Stimulated activated CD4-positive, alpha-beta T cell treated with anti-CD3 and anti-CD28 coated beads, Interleukin-12 subunit alpha, Interleukin-12 subunit beta, amount 100 ng/mL, for 4 hours (primary cell): ENCODE data around the gene ACSL4.
"Not testable (repeated sequence)": the region's sequence is repeated elsewhere in the genome, so short reads cannot be mapped to it uniquely, and the experiment has no call there.

Source experiments
- DNase-seq: peaks from one replicate; pipeline ENCODE4 v3.0.0-alpha.2; 2020

ACSL4 gene

DNA sequence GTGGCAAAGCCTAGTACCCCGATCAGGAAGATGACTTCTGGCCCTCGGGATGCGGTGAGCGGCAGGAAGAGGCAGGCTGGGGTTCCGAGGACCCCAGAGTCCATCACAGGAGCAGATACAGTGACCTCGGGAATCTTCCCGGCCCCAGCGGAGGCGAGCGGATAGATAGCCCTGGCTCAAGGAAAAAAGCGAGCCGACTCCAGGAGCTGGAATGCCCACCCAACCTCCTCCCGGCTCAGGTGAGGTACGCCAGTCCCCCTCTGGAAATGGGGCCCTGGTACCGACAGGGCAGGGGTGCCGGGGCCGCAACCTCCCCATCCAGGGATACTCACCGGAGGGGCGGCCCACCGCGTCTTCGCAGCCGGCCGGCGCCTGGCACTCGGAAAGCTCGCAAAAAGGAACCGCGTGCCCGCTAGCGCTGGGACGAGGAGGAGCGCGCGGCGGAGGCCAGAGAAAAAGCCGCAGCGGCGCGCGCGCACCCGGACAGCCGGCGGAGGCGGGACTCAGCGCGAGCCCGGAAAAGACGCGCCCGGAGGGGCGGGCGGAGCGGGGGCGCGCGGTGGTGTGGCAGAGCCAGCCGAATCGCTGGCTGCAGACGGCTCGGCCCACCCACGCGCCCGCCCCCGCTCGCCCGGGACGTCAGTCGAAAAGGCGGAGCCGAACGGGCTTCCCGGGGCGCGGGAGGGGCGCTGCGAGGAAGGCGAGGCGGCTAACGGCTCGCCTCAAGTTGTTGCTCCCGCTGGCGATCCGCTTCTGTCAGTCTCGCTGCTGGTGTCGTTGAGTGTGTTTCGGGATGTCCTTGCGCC is at the start of gene ACSL4:
Gene ACSL4 (minus strand): TSS at position 451 of the 806 bp plus-strand sequence. CDS start 49,894 bp downstream, outside the sequence.
- peak; percentile 88 for DNase-seq

DNA sequence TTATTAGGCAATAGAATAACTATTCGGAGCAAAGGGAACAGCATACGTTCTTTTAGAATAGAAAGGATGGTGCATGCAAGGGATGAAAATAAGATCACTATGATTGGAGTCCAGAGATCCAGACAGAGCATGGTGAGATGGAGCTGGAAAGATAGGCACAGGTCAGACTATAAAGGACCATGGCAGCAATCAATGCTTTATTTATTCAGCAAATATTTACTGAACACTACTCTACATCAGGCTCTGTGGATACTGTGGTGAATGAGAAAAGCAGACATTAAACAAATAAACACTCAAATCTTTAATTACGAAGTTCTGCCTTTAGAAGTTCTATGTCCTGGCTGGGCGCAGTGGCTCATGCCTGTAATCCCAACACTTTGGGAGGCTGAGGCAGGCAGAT is 44.7 kb upstream of the ACSL4 start:
- DNase-seq: no peak

GRCh38 chrX:109776986-109777385 is 43.9 kb upstream of the ACSL4 start:
- DNase-seq: no peak

DNA sequence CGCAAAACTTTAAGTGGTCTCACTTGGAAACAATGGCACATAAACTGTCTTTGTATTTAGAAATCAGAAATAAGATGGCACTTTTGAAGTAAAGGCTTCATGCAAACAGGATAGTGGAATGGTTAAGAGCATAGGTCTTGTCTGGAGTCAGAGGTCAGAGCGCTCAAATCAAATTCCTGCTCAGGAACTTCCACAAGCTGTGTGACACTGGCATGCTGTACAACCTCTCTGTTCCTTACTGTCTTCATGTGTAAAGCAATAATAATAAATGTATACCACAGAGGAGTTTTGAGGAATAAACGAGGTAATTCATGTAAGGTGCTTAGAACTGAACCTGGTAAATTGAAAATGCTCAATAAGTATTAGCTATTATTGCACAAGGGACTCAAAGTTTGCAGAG is 43.4 kb upstream of the ACSL4 start:
- DNase-seq: no peak

DNA sequence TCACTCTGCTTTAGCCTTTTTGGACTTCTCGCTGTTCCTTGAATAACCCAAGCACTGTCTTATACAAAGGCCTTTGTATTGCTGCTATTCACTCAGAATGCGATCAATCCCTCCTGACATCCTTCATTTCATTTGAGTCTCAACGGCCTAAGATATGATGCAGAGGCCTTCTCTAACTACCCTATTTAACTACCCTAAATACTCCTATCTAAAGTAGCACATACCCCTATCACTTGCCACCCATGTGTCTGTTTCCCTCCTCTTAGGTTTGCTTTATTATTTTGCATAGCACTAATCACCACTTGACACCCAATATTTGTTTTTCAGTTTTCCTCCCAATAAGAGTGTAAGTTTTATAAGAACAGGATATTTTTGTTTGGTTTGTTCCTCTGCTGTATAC is 42.3 kb upstream of the ACSL4 start:
- DNase-seq: no peak

GRCh38 chrX:109774706-109775105 is 41.6 kb upstream of the ACSL4 start:
- no peak for DNase-seq

GRCh38 chrX:109774136-109774535 is 41.1 kb upstream of the ACSL4 start:
- DNase-seq: no peak

GRCh38 chrX:109773374-109773773 is 40.3 kb upstream of the ACSL4 start:
- no peak for DNase-seq

DNA sequence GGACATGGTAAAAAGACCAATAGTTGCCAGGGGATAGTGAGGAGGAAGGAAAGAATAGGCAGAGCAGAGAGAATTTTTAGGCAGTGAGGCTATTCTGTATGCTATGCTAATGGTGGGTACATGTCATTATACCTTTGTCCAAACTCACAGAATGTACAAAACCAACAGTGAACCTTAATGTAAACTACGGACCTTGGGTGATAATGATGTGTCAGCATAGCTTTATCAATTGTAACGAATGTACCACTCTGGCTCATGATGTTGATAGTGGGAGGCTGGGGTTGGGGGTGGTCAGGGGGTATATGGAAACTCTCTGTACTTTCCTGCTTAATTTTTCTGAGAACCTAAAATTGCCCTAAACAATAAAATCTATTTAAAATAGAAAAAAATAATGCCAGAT is 37.7 kb upstream of the ACSL4 start:
- no peak for DNase-seq

DNA sequence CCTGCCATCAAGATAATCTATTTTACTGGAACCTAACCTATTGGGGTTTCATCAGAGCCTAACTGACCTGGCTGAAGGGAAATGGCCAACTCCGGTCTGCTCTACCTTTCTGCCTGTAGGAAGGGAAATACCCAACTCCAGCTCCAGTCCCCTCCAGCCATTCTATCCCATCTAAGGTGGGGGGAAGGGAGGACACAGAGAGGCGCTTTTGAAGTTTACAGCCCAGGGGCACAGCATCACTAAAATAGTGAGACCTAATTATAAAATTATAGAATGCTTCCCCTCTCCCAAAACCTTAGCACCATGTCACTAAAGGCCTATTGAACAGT is 27.8 kb upstream of the ACSL4 start:
- DNase-seq: no peak

DNA sequence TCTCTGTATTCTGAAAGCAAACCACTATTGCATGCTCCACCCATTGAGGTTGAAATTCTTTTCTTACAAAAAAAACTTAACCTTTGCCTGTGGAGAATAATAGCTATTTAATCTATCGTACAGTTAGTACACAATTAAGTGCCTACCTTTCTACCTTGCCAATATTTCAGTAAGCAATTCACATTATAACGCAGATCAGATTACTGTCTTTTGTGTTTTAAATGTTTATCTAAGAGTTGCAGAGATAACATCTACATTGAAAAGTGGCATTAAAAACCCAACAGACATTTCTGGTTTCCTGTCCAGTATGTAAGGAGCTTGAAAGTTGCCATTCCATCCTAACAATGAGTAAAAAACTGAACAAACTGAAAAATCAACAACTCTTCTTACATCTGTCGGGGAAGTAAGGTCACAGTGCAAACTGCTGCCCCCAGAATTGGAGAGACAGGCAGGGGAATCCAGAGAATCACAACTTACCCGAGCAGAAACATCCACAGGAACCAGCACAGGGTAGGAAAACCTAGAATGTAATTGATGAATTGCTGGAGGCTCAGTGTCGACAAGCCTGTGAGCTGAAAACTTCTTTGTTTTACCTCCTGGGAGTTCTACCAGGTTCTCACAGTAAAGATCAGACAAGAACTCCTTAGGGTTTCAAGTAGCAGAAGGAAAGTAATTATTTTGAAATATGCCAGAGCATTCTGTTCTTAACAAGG is 27.3 kb upstream of the ACSL4 start:
- no peak for DNase-seq

GRCh38 chrX:109753256-109753655 is 20.2 kb upstream of the ACSL4 start:
- no peak for DNase-seq

DNA sequence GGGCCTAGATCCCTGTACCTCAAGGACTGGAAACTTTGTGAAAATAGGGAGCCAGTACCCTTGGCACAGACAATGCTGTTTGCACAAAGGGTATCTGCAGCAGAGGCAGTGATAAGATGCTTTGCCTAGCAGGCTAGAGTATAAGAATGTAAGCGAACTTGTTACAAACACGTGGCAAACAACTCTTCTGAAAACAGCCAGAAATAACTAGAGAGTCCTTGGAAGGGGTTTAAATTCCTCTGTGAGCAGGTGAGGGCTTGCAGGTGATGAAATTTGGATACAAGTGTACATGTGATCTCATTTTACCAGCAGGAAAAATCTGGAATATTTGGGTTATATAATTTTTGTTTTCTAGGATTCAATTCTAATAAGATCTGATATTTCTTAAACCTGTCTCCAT is 18.6 kb upstream of the ACSL4 start:
- DNase-seq: no peak

GRCh38 chrX:109749207-109749606 is 16.1 kb upstream of the ACSL4 start:
- no peak for DNase-seq

- DNase-seq: no peak
These were observed 14.6 kb upstream of the ACSL4 start for GRCh38 chrX:109747681-109748080.

- no peak for DNase-seq
These were observed 9.7 kb upstream of the ACSL4 start for GRCh38 chrX:109742722-109743121.

DNA sequence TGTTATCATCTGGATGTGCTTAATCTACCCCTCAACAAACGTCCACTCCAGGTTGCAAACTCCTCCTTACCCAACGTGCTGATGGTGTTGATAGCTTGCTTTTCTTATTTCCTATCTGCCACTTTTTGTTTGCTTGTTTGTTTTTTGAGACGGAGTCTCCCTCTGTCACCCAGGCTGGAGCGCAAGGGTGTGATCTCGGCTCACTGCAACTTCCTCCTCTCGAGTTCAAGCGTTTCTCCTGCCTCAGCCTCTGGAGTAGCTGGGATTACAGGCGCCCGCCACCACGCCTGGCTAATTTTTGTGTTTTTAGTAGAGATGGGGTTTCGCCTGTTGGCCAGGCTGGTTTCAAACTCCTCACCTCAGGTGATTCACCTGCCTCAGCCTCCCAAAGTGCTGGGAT is 7.8 kb upstream of the ACSL4 start:
- not testable (repeated sequence) for DNase-seq

GRCh38 chrX:109740433-109740809 is 7.4 kb upstream of the ACSL4 start:
- no peak for DNase-seq

DNA sequence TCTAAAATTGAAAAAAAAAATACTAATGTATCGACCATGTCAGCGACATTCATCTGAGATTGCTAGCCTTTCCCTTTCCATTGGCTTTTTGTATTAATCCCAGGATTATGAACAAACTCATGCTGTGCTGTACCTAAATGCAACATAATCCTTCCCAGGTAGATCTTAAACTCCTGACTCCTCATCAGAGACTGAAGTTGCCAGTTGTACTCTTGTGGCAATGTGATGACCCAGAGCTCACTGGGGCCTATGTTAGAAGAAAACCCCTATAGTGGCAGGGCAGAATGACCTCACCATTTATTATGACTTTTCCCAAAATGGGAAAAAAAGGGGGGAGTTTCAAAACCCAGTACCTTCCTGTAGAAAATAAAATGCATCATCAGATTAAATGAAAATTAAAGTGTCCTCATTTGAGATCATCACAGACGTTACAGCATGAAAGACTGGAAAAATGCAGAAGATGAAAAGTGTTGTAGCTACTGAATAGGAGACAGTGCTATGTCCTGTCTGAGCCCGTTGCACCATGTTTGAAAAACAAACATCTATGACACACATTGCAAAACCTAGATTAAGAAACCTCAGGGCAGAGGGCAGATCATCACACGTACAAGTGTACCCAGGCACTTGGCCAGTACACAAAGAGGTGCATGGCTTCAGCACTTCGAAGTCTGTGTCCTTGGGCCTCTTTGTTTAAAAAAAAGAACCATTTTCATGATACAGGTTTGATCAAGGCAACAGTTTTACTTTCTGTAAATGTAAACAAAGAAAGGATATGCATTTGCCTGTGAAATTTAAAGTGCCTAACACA is 6.8 kb upstream of the ACSL4 start:
- DNase-seq: no peak

GRCh38 chrX:109735202-109735744 is 2.2 kb upstream of the ACSL4 start:
- DNase-seq: no peak

DNA sequence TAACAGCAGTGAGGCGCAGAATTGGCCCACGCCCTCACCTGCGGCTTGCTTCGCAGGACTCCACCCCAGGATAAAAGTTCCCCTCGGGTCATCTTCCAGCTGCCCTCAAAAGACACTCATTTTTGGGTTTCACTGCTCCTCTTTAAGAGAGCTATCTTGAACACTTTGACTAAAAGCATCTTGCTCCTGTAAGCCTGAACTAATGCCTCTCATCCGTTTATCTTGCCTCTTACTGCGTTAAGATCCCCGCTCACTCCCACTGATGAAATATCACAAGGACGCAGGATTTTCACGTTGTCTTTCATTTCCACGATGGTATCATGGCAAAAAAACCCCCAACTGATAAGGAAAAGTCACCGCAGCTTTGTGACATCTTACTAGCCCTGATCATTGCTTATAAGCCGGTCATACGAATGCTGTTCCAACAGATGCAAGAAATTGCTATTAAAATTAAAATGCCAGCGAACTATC is 591 bp upstream of the ACSL4 start:
- no peak for DNase-seq

- DNase-seq: peak; percentile 1
These were observed 848 bp downstream of the ACSL4 start for GRCh38 chrX:109732017-109732801.

DNA sequence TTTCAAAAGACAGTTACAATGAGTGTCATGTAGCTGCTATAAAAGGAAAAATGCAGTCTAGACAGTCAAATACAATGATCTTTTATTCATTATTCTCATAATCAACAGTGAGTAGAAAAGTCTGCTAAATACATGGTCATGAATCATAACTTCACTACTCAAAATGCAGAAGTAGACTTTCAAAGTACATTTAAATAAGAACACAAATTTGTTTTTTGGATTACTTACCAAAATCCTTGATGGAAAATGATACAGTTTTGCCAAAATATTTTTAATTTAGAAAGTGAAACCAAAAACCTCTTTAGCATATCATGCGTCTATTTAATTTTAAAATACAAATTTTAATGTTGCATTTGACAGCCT is 4.9 kb downstream of the ACSL4 start:
- no peak for DNase-seq
